Activated CD8-positive, alpha-beta T cell treated with anti-CD3 and anti-CD28 coated beads for 36 hours (primary cell): Measurements from ENCODE around the gene GPC6. TPM values are rescaled to one million over a fixed set of nuclear protein-coding genes. Genes with fewer than 3 reads are reported as not detected.

Experiments used
- ATAC-seq: fragments of 200-7000 bp; cut with Tn5 transposase; one replicate; pipeline ENCODE4 v1.10.0; 2021; ENCODE audit warnings: mild to moderate bottlenecking, moderate library complexity
- CTCF ChIA-PET: fragments of 350-600 bp; sonication (Branson Sonifier 250); formaldehyde crosslinking; loops from one replicate; lab custom pipeline; 2021; ENCODE audit warnings: antibody characterized with exemption; lab: Charles Lee
- POLR2A ChIA-PET: fragments of 350-600 bp; sonication (Branson Sonifier 250); formaldehyde crosslinking; loops from one replicate; lab custom pipeline; 2021; ENCODE audit warnings: antibody characterized with exemption; lab: Charles Lee
- DNase-seq: peaks from one replicate; pipeline ENCODE4 v3.0.0-alpha.2; 2020
- H3K27ac Mint-ChIP-seq: one replicate; pipeline ENCODE4 v1.8.0; 2021; ENCODE audit warnings: mild to moderate bottlenecking, mixed read lengths
- H3K27me3 Mint-ChIP-seq: one replicate; pipeline ENCODE4 v1.8.0; 2021; ENCODE audit warnings: mixed read lengths
- H3K36me3 Mint-ChIP-seq: one replicate; pipeline ENCODE4 v1.8.0; 2021; ENCODE audit warnings: low read depth, mixed read lengths
- H3K4me1 Mint-ChIP-seq: one replicate; pipeline ENCODE4 v1.8.0; 2021; ENCODE audit warnings: low read depth, mixed read lengths
- H3K4me3 Mint-ChIP-seq: one replicate; pipeline ENCODE4 v1.8.0; 2021; ENCODE audit warnings: mild to moderate bottlenecking, moderate library complexity, mixed read lengths
- H3K9me3 Mint-ChIP-seq: one replicate; pipeline ENCODE4 v1.8.0; 2021; ENCODE audit warnings: mixed read lengths
- CTCF ChIP-seq: fragments of 200-600 bp; IDR thresholded peaks from one replicate; pipeline ENCODE4 v1.8.0; 2022; ENCODE audit warnings: antibody characterized with exemption, mild to moderate bottlenecking
- intact Hi-C: fragments of 100-400 bp; cut with micrococcal nuclease; formaldehyde crosslinking; loops from one replicate; pipeline ENCODE4 v1.10.0; 2022
- total RNA-seq, 2 experiments: library from RNA; stranded (reverse); gene quantifications; one replicate each; pipeline ENCODE4 v1.2.3, GENCODE V29; 2021

GPC6 gene
- total RNA-seq, 2 experiments from 2014 or later: not detected

- Mint-ChIP-seq H3K9me3 (peaks cover 4% of the 10 kb centered on the region), H3K27me3 (no peaks in the 10 kb centered on the region), H3K4me3 (no peak overlapping the region), H3K27ac (no peak overlapping the region), H3K36me3 (no peaks in the 10 kb centered on the region), H3K4me1 (no peaks in the 10 kb centered on the region)
- CTCF ChIA-PET: no interaction called here
- POLR2A ChIA-PET: no interaction called here
- intact Hi-C loops: no loop called here
- no peak for TF ChIP-seq CTCF
- ATAC-seq (no peak), DNase-seq (no peak)
These were observed 133.4 kb downstream of the GPC6 start for GRCh38 chr13:93360021-93360420.

GRCh38 chr13:93361703-93362102 lies 135.1 kb downstream of the GPC6 start:
- POLR2A ChIA-PET: no interaction called here
- H3K9me3 Mint-ChIP-seq: peaks cover 4% of the 10 kb centered on the region
- ATAC-seq: no peak
- H3K36me3 Mint-ChIP-seq: no peaks in the 10 kb centered on the region
- H3K27ac Mint-ChIP-seq: no peak overlapping the region
- intact Hi-C loops: no loop called here
- H3K4me1 Mint-ChIP-seq: no peaks in the 10 kb centered on the region
- DNase-seq: no peak
- CTCF ChIA-PET: no interaction called here
- TF ChIP-seq CTCF: no peak
- no peak overlapping the region for H3K4me3 Mint-ChIP-seq
- no peaks in the 10 kb centered on the region for H3K27me3 Mint-ChIP-seq

- no peak overlapping the region for H3K4me3 Mint-ChIP-seq
These were observed 137.6 kb downstream of the GPC6 start for GRCh38 chr13:93364166-93364565.

GRCh38 chr13:93368296-93368695 lies 141.7 kb downstream of the GPC6 start:
- ChIA-PET POLR2A (no interaction called here), CTCF (no interaction called here)
- peaks cover 4% of the 10 kb centered on the region for H3K9me3 Mint-ChIP-seq
- DNase-seq (no peak), ATAC-seq (no peak)
- H3K27me3 Mint-ChIP-seq: no peaks in the 10 kb centered on the region
- H3K36me3 Mint-ChIP-seq: no peaks in the 10 kb centered on the region
- H3K27ac Mint-ChIP-seq: no peak overlapping the region
- intact Hi-C loops: no loop called here
- H3K4me3 Mint-ChIP-seq: no peak overlapping the region
- no peak for TF ChIP-seq CTCF
- no peaks in the 10 kb centered on the region for H3K4me1 Mint-ChIP-seq

More at GRCh38 chr13:93364166-93364565, 137.6 kb downstream of the GPC6 start:
- ChIA-PET POLR2A (no interaction called here), CTCF (no interaction called here)
- peaks cover 4% of the 10 kb centered on the region for H3K9me3 Mint-ChIP-seq
- intact Hi-C loops: no loop called here
- no peaks in the 10 kb centered on the region for H3K36me3 Mint-ChIP-seq
- no peaks in the 10 kb centered on the region for H3K27me3 Mint-ChIP-seq
- H3K4me1 Mint-ChIP-seq: no peaks in the 10 kb centered on the region
- no peak overlapping the region for H3K27ac Mint-ChIP-seq
- DNase-seq (no peak), ATAC-seq (no peak)
- TF ChIP-seq CTCF: no peak

GRCh38 chr13:93368718-93369117 lies 142.1 kb downstream of the GPC6 start:
- DNase-seq (no peak), ATAC-seq (no peak)
- Mint-ChIP-seq H3K27me3 (no peaks in the 10 kb centered on the region), H3K36me3 (no peaks in the 10 kb centered on the region), H3K4me3 (no peak overlapping the region), H3K4me1 (no peaks in the 10 kb centered on the region), H3K9me3 (peaks cover 4% of the 10 kb centered on the region), H3K27ac (no peak overlapping the region)
- CTCF ChIA-PET: no interaction called here
- TF ChIP-seq CTCF: no peak
- POLR2A ChIA-PET: no interaction called here
- intact Hi-C loops: no loop called here
